Measurements from ENCODE around the gene SSR4.
"Not testable (repeated sequence)": the region's sequence is repeated elsewhere in the genome, so short reads cannot be mapped to it uniquely, and the experiment has no call there.

Gene SSR4

DNA sequence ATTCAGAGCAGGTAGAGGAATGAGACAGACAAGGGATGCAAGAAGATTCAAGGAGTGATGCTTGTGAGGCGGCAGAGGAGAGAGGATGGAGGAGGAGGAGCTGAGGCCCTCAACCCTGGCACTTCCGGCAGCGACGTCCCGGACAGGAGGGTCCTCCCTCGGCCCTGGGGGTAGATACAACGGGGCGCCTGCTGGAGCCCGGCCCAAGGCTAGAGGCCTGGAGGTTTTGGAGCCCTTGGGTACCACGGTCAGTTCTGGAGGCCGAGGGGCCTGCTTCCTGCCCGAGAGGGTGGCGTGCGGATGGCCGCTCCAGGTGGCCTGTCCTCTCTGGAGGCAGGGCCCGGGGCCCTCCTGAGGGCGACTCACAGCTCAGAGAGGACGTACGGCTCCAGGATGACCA is 13.5 kb downstream of the SSR4 start:
- TF ChIP-seq POLR2A (IDR thresholded peaks at IDR 0.05; ENCODE audit: extremely low read depth, insufficient read length) = no peak
- TF ChIP-seq, protein P1, sequence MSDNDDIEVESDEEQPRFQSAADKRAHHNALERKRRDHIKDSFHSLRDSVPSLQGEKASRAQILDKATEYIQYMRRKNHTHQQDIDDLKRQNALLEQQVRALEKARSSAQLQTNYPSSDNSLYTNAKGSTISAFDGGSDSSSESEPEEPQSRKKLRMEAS (IDR thresholded peaks at IDR 0.05; ENCODE audit: low read depth, low read length) = no peak
- TF ChIP-seq, protein P2, sequence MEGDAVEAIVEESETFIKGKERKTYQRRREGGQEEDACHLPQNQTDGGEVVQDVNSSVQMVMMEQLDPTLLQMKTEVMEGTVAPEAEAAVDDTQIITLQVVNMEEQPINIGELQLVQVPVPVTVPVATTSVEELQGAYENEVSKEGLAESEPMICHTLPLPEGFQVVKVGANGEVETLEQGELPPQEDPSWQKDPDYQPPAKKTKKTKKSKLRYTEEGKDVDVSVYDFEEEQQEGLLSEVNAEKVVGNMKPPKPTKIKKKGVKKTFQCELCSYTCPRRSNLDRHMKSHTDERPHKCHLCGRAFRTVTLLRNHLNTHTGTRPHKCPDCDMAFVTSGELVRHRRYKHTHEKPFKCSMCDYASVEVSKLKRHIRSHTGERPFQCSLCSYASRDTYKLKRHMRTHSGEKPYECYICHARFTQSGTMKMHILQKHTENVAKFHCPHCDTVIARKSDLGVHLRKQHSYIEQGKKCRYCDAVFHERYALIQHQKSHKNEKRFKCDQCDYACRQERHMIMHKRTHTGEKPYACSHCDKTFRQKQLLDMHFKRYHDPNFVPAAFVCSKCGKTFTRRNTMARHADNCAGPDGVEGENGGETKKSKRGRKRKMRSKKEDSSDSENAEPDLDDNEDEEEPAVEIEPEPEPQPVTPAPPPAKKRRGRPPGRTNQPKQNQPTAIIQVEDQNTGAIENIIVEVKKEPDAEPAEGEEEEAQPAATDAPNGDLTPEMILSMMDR (IDR thresholded peaks at IDR 0.05; ENCODE audit: low read depth, low read length) = no peak
- no peak for TF ChIP-seq MYC (IDR thresholded peaks at IDR 0.05; ENCODE audit: low read depth, low read length)
- no peak for DNase-seq (ENCODE audit: low read depth)
- no peak overlapping the region for H3K4me3 ChIP-seq (ENCODE audit: low read depth, low read length)

DNA sequence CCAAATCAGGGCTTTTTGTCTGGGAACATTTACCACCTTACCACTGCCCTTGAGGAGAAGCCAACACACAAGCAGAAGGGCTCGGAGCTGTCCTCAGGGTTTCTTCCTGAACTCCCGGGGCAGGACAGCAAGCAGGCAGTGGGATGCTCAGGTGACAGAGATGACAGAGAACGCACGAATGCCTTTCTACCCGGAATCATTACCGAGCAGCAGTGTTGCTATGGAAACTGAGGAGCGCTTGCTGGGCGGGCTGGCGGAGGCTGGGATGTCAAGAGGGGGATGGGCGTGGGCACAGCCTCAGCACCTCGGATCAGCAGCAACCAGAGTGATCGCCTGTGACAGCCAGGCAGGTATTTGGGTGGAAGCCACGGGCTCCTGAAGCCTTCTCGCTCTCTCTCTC is 17.8 kb downstream of the SSR4 start:
- no peak for DNase-seq (ENCODE audit: low read depth)

DNA sequence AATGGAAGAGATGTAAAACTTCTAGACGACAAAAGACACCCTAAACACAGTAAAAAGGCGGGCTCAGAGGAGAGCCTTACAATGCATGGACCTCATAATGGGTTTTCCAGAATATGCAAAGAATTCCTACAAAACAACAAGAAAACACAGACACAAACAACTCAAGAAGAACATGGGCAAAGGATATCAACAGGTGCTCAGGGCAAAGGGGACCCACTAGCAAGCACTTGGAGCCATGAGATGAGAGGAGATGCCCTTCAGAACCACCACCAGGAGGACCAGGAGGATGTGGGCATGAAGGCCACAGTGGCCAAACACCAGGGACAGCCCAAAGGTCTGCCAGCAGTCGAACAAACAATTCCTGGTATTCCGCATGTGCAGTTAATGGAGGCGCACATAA is 18.7 kb downstream of the SSR4 start:
- H3K4me3 ChIP-seq (ENCODE audit: low read depth, low read length) = no peak overlapping the region
- DNase-seq (ENCODE audit: low read depth) = no peak
- TF ChIP-seq, protein P1 (IDR thresholded peaks at IDR 0.05; ENCODE audit: low read depth, low read length) = no peak
- TF ChIP-seq POLR2A (IDR thresholded peaks at IDR 0.05; ENCODE audit: extremely low read depth, insufficient read length) (no peak), MYC (IDR thresholded peaks at IDR 0.05; ENCODE audit: low read depth, low read length) (no peak)
- TF ChIP-seq, protein P2 (IDR thresholded peaks at IDR 0.05; ENCODE audit: low read depth, low read length) = no peak

More for the DNA sequence above, 17.8 kb downstream of the SSR4 start:
- TF ChIP-seq POLR2A (IDR thresholded peaks at IDR 0.05; ENCODE audit: extremely low read depth, insufficient read length) = no peak
- TF ChIP-seq, protein P1 (IDR thresholded peaks at IDR 0.05; ENCODE audit: low read depth, low read length) = no peak
- TF ChIP-seq MYC (IDR thresholded peaks at IDR 0.05; ENCODE audit: low read depth, low read length) = no peak
- TF ChIP-seq, protein P2 (IDR thresholded peaks at IDR 0.05; ENCODE audit: low read depth, low read length) = no peak
- H3K4me3 ChIP-seq (ENCODE audit: low read depth, low read length) = no peak overlapping the region

GRCh38 chrX:153814591-153815315 is 20.3 kb downstream of the SSR4 start:
- H3K4me3 ChIP-seq (ENCODE audit: low read depth, low read length) = no peak overlapping the region
- DNase-seq (ENCODE audit: low read depth) = peak; percentile 41
- TF ChIP-seq MYC (IDR thresholded peaks at IDR 0.05; ENCODE audit: low read depth, low read length) = no peak
- TF ChIP-seq POLR2A (IDR thresholded peaks at IDR 0.05; ENCODE audit: extremely low read depth, insufficient read length) = no peak
- TF ChIP-seq, protein P1 (IDR thresholded peaks at IDR 0.05; ENCODE audit: low read depth, low read length) = no peak
- TF ChIP-seq, protein P2 (IDR thresholded peaks at IDR 0.05; ENCODE audit: low read depth, low read length) = no peak

DNA sequence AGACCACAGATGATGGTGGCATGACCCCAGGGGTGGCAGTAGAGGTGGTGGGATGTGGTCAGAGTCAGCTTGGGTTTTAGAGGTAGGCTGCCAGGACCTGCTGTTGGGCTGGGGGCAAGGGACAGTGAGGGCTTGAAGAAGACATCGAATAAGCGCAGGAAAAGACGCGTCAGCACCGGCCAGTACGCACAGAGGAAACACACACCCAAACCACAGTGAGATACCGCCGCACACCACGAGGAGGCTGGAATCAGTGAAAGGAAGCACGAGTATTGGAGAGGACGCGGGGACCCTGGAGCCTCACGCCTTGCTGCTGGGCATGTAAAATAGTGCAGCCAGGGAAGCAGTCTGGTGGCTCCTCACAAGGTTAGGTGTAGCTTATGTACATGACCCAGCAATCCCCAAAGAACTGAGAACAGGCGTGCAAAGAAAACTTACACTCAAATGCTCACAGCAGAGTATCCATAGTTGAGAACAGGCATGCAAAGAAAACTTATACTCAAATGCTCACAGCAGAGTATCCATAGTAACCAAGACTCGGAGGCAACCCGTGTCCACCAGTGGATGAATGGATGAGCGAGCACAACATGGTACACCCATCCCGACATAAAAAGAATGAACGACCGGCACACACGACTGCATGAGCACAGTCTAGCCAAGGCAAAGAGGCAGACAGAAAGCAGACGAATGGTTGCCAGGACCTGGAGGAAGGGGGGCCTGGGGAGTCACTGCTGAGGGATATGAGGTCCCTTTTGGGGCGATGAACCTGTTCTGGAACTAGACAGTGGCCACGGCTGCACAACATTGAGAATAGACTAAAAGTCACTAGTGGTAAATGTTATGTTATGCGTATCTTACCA is 22.6 kb downstream of the SSR4 start:
- DNase-seq (ENCODE audit: low read depth) = peak; percentile 58
- TF ChIP-seq, protein P1 (IDR thresholded peaks at IDR 0.05; ENCODE audit: low read depth, low read length) = no peak
- TF ChIP-seq, protein P2 (IDR thresholded peaks at IDR 0.05; ENCODE audit: low read depth, low read length) = no peak
- TF ChIP-seq MYC (IDR thresholded peaks at IDR 0.05; ENCODE audit: low read depth, low read length) (no peak), POLR2A (IDR thresholded peaks at IDR 0.05; ENCODE audit: extremely low read depth, insufficient read length) (no peak)
- H3K4me3 ChIP-seq (ENCODE audit: low read depth, low read length) = no peak overlapping the region

DNA sequence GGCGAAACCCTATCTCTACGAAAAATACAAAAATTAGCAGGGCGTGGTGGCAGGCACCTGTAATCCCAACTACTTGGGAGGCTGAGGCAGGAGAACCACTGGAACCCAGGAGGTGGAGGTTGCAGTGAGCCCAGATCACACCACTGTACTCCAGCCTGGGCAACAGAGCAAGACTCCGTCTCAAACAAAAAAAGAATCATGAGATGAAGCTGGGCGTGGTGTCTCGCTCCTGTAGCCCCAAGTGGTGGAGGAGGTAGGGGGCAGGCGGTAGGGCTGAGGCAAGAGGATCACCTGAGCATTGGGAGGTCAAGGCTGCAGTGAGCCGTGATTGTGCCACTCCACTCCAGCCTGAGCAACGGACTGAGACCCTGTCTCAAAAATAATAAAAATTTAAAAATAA is 23.6 kb downstream of the SSR4 start:
- not testable (repeated sequence) for H3K4me3 ChIP-seq (ENCODE audit: low read depth, low read length); DNase-seq (ENCODE audit: low read depth)
